GM23338 (cell line): Measurements from ENCODE around the gene PDF. TPM values are rescaled to one million over a fixed set of nuclear protein-coding genes. Genes with fewer than 3 reads are reported as not detected.

ENCODE experiments used
- CREB1 ChIP-seq: fragments of 250-450 bp; sonication (Bioruptor Pico); IDR thresholded peaks from 2 replicates; pipeline ENCODE4 v1.5.0; 2020; ENCODE audit warnings: low read depth, mild to moderate bottlenecking, moderate library complexity
- CTCF ChIP-seq, 2 experiments: fragments of 200-600 bp in 1 of 2; sonication (generic) in 1 of 2; conservative IDR thresholded peaks; 2 replicates each; pipeline versions ENCODE4 v1.5.1 to v1.6.1; 2016 to 2017; ENCODE audit warnings: antibody characterized with exemption in 2 of 2, low read depth in 2 of 2, mild to moderate bottlenecking in 2 of 2, moderate library complexity in 1 of 2
- REST ChIP-seq: IDR thresholded peaks from one replicate; pipeline ENCODE4 v1.6.1; 2018; ENCODE audit warnings: antibody characterized with exemption; ENCODE audit not compliant: unreplicated experiment
- ZNF331 ChIP-seq: fragments of 250-450 bp; sonication (Bioruptor Pico); IDR thresholded peaks from 2 replicates; pipeline ENCODE4 v1.5.0; 2020; ENCODE audit warnings: low read depth, mild to moderate bottlenecking, moderate library complexity
- ZNF462 ChIP-seq: fragments of 250-450 bp; sonication (Bioruptor Pico); IDR thresholded peaks from 2 replicates; pipeline ENCODE4 v1.5.0; 2020; ENCODE audit warnings: mild to moderate bottlenecking, moderate library complexity
- polyA plus RNA-seq: library from polyadenylated mRNA; unstranded; fragments of >200 nt; fragmentation: Nextera tagmentation; extraction: Ambion mirVana; gene quantifications from 2 replicates; pipeline ENCODE4 v1.2.1, GENCODE V29; 2016
- total RNA-seq: library from RNA; depleted of rRNA; stranded (reverse); fragments of >200 nt; shearing (Covaris generic); gene quantifications from 2 replicates; pipeline ENCODE4 v1.2.3, GENCODE V29; 2014

PDF gene
- total and polyA plus RNA-seq, 2 experiments from 2014 or later, result 18.8 to 43.4 TPM

GRCh38 chr16:69334696-69335095 is 4.3 kb upstream of the PDF start (continued):
- TF ChIP-seq ZNF462 (CRISPR knock-in tag) (no peak), CTCF (conservative IDR thresholded peaks at IDR 0.05; ENCODE audit: low read depth in 2 of 2) (no peak), CREB1 (no peak), ZNF331 (no peak), REST (no peak)
